HG02678 (cell line): Measurements from ENCODE around the gene TRANK1.
"Not testable (repeated sequence)": the region's sequence is repeated elsewhere in the genome, so short reads cannot be mapped to it uniquely, and the experiment has no call there.

ENCODE experiments used
- ATAC-seq: cut with Tn5 transposase; IDR thresholded peaks from one replicate; pipeline ENCODE4 v1.9.1; 2021; ENCODE audit warnings: mild to moderate bottlenecking, moderate library complexity; ENCODE audit not compliant: unreplicated experiment

TRANK1 gene

DNA sequence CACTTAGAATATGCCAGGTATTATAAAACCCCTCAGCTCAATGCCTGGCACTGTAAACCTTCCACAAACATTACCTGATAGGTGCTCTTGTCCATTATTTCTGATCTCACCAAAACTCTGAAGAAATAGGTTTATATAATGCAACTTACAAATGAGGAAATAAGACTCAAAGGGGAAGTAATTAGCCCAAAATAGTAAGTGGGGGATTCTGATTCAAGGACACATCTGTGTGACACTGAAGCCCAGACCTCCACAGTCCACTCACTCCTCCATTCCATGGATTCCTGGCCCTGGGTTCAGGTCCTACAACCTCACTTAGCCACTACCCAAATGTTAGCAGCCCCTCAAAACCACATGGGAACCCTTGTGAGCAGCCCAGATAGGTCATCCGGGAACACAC is 49.9 kb downstream of the TRANK1 start:
- no peak for ATAC-seq

DNA sequence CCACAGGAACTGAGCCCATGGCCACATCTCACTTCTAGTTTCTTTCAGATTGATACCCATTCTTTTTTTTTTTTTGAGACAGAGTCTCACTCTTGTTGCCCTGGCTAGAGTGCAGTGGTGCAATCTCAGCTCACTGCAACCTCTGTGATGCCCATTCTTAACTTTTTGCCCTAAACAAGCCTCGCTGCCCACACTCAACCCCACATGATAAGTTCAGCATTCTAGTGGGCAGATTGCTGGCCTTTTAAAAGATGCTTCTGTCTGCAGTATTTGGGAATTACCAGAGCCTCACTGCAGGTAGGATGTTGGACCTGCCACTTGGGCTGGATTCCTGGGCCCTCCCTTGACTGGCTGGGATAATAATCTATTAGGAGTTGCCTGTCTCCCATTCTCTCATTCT is 51.0 kb downstream of the TRANK1 start:
- no peak for ATAC-seq

DNA sequence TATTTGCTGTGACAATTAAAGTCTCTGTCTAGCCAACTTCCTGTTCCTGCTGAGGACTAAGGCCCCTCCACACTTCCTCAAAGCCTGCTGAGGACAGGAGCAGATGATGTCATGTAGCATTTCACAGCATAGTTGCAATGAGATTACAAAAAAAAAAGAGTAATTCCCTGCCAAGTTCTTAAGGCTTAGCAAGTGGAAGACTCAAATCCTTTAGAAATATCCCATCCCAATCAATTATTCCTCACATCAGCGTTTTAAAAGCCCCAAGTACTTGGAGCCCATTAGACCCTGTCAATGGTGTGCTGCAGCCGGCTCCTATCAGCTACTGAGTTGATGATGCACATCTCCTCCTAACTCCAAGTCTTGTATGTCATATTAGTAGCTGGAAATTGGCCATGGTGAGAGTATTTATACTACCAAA is 51.7 kb downstream of the TRANK1 start:
- peak; percentile 34 for ATAC-seq

DNA sequence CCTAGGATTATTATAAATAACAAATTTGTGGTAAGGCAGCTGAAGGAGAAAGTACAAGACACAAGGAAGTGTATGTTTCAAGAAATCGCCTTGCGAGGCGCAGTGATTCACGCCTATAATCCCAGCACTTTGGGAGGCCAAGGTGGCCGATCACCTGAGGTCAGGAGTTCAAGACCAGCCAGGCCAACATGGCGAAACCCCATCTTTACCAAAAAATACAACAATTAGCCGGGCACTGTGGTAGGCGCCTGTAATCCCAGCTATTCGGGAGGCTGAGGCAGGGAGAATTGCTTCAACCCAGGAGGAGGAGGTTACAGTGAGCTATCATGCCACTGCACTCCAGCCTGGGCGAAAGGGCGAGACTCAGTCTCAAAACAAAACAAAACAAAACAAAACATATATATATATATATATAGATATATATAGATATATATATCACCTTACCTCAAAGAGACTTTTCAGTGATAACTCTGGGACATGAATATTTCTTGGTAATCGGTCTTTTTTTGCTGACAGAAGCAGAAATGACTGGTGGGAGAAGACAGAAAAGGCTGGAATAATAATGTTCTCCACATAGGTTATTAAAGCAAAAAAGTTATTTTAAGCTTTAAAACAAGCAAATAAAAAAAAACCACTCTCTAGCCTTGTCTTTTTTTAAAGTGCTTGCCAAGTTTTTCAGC is 52.3 kb downstream of the TRANK1 start:
- no peak for ATAC-seq

DNA sequence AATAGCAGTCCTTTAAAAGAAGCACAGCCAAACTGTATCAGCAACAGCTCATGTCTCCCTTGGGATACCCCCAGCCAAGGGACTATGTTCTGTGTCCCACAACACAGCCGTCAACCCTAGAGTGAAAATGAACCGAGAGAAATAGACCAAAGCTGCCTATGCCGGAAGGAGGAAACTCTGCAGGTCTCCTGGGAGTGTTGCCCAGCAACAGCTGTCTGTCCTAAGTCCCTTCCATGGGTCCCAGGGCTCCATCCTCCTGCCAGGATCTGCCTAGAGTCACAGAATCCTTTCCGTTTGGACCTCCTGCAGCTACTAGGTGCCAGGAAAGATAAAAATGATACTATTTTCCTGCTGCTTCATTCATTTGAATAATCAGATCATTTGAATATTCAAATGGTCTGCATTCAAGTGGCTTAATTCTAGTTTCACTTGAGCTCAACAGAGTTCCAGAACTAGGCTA is 53.1 kb downstream of the TRANK1 start:
- ATAC-seq = peak; percentile 87

DNA sequence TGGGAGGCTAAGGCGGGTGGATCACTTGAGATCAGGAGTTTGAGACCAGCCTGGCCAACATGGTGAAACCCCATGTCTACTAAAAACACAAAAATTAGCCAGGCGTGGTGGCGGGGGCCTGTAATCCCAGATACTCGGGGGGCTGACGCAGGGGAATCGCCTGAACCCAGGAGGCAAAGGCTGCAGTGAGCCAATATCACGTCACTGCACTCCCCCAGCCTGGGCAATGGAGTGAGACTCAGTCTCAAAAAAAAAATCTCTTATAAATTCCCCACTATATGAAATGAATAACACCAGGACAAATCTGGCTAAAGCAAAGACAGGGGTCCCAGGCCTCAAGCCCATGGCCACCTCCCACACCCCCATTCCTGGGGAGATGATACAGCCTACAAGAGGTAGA is 53.8 kb downstream of the TRANK1 start:
- peak; percentile 4 for ATAC-seq

DNA sequence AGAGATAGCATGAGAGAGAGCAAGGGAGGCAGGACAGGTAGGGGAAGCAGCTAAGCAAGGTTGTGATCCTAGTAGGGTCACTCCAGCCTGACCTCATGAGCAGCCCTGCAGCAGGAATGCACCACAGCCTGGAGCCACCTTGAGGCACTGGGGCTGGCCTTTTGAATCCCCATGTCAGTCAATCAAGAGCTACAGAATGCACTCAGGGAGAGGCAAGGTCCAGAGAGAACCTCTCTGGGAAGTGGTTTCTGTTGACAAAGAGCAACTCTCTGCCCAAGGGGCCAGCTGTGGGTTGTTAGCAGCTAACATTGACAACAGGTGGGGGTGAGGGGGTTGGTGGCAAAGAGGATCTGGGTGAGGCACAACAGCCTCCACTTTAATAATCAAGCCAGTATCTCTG is 54.6 kb downstream of the TRANK1 start:
- ATAC-seq = no peak

DNA sequence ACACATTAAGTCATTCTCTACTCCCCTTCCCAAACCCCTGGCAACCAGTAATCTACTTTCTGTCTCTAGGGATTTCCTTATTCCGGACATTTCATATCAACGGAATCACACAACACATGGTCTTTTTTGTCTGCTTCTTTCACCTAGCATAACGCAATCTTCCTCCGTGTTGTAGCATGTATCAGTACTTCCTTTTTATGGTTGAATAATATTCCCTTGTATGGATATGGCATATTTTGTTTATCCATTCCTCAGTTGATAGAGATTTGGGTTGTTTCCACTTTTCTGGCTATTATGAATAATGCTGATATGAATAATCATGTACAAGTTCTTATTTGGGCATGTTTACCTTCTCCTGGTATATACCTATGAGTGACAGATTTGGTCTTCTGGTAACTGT is 63.1 kb downstream of the TRANK1 start:
- no peak for ATAC-seq

DNA sequence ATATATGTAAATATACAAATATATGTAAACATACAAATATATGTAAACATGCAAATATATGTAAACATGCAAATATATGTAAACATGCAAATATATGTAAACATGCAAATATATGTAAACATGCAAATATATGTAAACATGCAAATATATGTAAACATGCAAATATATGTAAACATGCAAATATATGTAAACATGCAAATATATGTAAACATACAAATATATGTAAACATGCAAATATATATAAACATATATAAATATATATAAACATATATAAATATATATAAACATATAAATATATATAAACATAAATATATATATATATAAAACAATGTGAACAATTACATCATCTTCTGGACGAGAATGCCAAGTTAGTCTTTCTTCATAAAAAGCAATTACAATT is 65.0 kb downstream of the TRANK1 start:
- ATAC-seq = not testable (repeated sequence)

DNA sequence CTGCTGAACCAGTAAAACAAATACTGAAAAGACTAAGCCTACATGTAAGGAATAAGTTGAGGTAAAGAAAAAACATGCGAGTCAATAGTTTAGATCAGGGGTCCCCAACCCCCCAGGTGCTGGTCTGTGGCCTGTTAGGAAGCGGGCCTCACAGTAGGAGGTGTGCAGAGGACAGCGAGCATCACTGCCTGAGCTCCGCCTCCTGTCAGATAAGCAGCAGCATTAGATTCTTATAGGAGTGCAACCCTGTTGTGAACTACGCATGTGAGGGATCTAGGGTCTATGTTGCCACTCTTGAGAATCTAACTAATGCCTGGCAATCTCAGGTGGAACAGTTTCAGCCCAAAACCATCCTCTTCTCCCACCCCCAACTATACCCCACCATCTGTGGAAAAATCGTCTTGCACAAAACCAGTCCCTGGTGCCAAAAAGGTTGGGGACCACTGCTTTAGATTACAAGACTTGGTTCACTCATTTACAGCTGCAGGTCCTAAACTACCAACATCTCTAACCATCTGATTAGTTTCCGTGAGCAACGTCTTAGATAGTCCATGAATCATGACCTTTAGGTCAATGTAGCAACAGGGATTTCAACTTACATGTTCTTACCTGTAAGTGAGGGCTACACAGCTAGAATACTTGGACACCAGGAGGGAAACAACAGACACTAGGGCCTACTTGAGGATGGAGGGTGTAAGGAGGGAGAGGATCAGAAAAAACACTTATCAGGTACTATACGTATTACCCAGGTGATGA is 66.7 kb downstream of the TRANK1 start:
- ATAC-seq = no peak

DNA sequence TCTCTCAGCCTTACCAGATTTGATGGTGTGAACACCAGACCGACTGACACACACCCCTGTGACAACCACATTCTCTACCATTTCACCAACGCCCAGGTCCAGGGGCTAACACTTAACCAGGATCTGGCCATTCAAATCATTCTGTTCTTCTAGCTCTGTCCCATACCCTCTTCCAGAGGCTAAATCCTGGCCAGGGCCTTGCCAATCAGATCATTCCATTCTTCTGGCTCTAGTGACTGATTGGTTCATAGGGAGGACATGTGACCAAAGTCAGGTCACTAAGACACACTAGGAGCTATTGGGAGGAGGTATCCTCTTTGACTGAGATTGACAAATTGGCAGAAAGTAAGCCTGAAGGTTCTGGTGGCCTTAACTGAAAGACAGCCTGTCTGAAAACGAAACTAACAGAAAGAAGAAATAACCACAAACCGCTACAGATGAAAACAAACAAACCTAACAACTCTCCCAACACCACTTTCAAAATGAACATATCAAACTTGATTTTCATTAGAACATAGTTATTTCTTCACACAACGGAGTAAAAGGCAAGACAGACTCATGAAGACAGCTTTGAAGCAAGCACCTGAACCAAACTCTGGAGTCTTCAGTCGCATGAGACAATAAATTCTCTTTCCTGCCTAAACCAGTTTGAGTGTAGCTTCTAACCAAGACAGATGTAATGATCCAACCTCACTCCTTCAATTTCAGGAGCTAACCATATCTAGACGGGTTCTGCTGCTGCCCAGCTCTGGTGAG is 68.5 kb downstream of the TRANK1 start:
- ATAC-seq = peak; percentile 99

DNA sequence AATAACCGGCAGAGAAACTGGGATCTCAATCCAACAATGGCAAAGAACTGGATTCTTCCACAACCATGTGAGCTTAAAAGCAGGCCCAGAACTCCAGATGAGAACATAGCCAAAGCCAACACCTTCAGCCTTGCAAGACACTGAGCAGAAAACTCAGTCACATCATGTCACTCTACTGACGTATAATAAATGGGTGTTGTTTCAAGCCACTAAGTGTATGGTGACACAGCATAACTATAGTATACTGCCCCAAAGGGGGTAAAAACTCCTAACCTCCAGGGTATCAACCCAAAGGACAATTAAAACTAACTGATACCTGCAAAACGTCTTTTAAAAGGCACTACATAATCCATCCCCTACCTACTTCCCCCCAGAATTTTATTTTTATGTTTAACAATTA is 69.5 kb downstream of the TRANK1 start:
- ATAC-seq = no peak

DNA sequence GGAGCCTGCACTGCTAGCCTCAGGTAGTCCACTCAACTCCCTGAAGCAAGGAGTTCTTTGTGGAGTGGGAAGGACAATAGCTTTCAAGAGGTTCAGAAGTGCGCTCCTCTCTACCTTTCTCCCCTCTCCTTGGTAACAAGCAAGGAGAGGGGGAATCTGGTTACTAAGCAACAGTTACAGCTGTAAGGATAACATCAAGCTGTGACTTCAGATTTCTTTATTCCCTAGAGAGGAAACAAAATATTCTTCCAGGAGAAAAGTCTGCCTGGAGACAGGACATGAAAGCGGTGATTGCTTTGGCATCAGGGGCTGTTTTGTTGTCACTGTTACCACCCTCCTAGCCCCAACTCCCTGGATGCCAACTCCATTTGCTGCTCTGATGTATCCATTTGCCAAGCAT is 70.4 kb downstream of the TRANK1 start:
- no peak for ATAC-seq

DNA sequence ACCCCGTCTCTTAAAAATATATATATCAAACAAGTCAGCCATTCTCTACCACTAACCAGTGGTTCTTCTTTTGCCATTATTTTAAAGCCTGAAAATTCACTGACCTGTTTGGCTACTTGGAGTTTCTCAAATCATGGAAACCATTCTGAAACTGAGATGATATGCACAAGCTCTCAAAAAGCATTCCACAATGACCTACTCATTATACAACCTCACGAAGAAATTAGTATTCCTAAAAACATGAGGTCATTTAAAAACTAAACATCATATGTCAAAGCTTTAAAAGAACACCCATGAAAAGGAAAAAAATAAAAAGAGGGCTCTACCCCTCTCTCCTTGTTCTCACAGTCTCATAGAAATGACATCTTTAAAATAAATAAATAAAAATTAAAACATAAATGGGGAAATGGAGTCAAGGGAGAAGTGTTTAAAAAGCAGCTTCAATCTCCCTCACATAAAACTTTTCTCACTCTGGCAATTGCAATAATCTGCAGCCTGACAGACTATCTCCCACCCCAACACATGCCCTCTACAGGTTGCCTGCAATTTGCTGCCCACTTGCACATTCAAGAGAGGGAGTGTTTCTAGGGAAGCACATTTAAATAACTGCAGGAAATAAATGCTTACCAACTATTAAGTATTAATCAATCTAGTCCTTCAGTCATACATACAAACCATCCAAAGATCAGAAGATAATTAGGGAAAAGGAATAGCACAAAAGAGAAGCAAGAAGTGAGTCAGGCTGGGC is 73.3 kb downstream of the TRANK1 start:
- no peak for ATAC-seq

DNA sequence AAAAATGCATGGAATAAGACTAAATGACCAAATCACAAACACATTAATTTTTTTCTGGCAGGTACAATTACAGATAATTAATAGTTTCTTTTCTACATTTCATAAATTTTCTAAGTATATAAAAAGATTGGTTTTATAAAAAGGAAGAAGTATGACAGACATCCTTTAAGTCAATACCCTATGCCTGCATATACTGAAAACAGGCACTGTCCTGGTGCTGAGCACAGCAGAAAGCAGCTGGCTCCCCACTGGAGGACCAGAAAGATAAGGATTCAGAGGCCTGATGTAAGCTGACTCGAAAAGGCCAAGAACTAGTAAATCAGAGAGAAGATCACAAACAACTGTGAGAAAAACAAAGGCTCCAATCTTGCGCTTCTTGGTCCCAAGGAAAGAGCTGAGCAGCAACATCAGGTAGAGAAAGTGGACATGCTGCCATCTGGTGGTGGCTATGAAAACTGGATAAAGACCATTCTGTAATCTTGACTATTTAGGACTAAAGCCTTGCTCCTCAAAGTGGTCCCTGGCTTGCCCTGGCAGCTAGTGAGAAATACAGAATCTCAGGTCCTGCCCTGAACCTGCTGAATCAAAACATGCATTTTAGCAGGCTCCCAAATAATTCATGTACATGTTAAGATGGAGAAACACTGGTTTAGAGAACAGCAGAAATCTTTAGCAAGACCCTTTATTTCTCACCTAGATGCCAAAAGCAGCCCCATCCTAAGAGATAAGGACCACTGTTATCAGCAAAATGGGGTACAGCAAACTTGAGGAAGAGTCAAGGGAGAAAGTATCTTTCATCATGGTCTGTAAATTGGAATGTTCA is 76.0 kb downstream of the TRANK1 start:
- peak; percentile 88 for ATAC-seq

DNA sequence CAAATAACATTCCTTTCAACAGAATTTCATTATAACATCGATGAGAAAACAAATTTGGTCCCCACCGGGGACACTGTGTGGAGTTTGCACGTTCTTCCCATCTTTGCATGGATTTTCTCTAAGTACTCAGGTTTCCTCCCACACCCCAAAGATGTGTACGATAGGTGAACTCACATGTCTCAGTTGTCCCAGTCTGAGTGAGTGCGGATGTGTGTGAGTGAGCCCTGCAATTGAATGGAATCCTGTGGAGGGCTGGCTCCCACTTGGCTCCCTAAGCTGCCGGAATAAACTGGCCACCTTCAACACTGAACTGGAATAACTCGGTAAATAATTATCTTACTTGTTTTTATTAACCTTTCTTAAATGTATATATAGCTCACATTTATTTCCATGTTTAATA is 77.0 kb downstream of the TRANK1 start:
- ATAC-seq = no peak

DNA sequence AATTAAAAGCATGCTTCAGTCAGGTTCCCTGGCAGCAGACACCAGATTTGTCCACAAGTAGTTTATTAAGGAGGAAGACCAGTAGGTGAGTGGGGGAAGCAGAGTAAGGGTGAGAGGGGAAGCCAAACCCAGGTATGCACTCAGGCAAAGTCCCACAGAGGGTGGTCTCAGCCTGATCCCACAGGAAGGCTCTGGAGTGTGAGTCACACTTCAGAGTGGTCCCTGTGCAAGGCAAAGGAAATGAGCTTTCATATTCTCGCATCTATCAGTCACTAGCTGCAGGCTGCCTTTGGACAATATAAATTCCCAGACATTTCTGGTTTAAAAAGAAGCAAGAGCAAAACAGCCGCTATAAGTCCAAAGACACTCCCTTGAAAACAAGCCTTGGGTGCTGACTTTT is 78.5 kb downstream of the TRANK1 start:
- ATAC-seq = no peak

DNA sequence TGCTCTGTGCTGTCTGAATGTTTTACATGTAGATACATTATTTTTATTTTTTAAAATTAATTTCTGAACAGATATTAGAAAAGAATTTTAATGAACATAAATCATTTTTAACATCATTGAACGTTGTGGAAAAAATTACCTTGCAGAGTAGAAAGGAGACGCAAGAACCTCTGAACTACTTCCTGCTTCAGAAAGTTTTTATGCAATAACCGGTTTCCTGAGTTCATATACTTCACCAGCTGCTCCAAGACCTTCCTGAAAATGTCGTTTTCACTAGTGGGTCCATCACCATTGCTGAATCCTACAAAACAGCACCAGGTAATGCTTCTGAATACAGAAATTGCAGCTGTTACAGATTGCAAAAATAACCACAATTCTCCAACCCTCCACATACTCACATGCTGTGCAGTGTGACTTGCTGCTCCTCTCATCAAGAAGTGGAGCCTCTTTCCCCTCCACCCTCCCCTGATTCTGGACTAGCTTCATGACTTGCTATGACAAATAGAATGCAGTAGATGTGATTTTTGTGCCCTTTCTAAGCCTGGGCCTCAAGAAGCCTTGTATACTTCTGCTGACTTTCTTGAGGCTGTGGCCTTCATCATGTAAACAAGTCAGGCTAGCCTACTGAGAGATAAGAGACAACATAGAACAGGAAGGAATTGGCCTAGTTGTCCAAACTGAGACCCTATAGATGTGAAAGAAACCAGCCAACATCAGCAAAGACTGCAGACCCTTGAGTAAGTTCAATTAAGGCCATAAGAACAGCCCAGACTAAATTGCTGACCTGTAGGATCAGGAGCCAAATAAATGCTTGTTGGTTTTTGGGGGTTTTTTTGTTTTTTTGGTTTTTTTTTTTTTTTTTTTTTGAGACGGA is 80.4 kb downstream of the TRANK1 start:
- no peak for ATAC-seq

DNA sequence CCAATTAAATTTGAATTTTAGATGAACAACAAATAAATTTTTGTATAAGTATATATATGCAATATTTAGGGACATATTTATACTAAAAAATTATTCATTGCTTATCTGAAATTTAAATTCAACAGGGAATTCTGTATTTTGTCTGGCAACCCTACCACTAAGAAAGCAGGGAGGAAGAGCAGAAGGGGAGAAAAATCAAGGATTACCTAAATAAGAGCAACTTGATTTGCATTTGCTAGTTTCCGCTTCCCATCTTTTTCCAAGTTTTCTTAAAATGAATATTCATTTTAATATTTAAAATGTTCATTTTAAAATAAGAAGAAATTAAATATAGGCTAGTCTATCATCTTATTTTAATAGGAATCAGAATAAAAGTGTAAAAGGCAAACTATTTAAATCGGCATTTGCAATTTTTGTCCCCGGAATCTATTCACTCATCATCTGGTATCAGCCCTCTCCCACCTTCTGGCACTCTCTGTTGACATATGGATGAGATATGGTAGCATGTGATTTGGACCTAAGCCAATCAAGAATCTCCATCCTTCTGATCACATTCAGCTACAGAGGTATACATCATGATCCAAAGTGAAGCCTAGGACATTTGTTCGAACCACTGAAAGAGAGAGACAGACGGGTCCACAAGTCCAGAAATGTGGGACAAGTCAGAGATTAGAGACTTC is 82.6 kb downstream of the TRANK1 start:
- no peak for ATAC-seq
